OCI-LY7 (cell line): ENCODE data around the gene ENOX1.

Source experiments
- CTCF ChIP-seq: fragments of 200-600 bp; sonication (generic); conservative IDR thresholded peaks from 2 replicates; pipeline ENCODE4 v1.5.1; 2014; ENCODE audit warnings: mild to moderate bottlenecking, antibody characterized with exemption, low read length, moderate library complexity, mixed read lengths
- EZH2phosphoT487 ChIP-seq: fragments of 200-600 bp; sonication (generic); IDR thresholded peaks from 2 replicates; pipeline ENCODE4 v1.6.1; 2018; ENCODE audit warnings: low read depth, borderline replicate concordance, mild to moderate bottlenecking, mixed run types, antibody characterized with exemption, low read length, moderate library complexity, mixed read lengths

- TF ChIP-seq CTCF (no peak), EZH2phosphoT487 (no peak)
These were observed 482.3 kb downstream of the ENOX1 start for GRCh38 chr13:43304449-43304848.
